Neural crest cell (in vitro differentiated cells): Measurements from ENCODE around the gene ZNF3. TPM values are rescaled to one million over a fixed set of nuclear protein-coding genes. Genes with fewer than 3 reads are reported as not detected.

Experiments
- DNase-seq: peaks from one replicate; pipeline ENCODE4 v3.0.0; 2021; ENCODE audit warnings: low read depth, mixed read lengths, low spot score
- H3K27ac Mint-ChIP-seq: one replicate; pipeline ENCODE4 v1.8.0; 2021; ENCODE audit warnings: mild to moderate bottlenecking, mixed read lengths; ENCODE audit not compliant: unreplicated experiment
- H3K27me3 Mint-ChIP-seq: 2 replicates; pipeline ENCODE4 v1.8.0; 2021; ENCODE audit warnings: low read depth, mild to moderate bottlenecking, mixed read lengths
- H3K36me3 Mint-ChIP-seq: 2 replicates; pipeline ENCODE4 v1.8.0; 2021; ENCODE audit warnings: low read depth, mild to moderate bottlenecking, mixed read lengths
- H3K4me1 Mint-ChIP-seq: 2 replicates; pipeline ENCODE4 v1.8.0; 2021; ENCODE audit warnings: mixed read lengths
- H3K4me3 Mint-ChIP-seq: one replicate; pipeline ENCODE4 v1.8.0; 2021; ENCODE audit warnings: mild to moderate bottlenecking, mixed read lengths
- H3K9me3 Mint-ChIP-seq: 2 replicates; pipeline ENCODE4 v1.8.0; 2021; ENCODE audit warnings: mixed read lengths
- CTCF ChIP-seq: fragments of 200-600 bp; sonication (generic); conservative IDR thresholded peaks from 2 replicates; pipeline ENCODE4 v1.5.0; 2021; ENCODE audit warnings: antibody characterized with exemption, mild to moderate bottlenecking
- total RNA-seq: library from RNA; stranded (reverse); gene quantifications from 2 replicates; pipeline ENCODE4 v1.2.1, GENCODE V29; 2021

The ZNF3 gene
- total RNA-seq, 1 donor from 2014 or later = 67.1 TPM

GRCh38 chr7:100099452-100099851 is 17.9 kb upstream of the ZNF3 start:
- Mint-ChIP-seq H3K27ac (peak overlapping the region; percentile 100), H3K9me3 (no peaks in the 10 kb centered on the region), H3K4me3 (peak overlapping the region; percentile 99), H3K36me3 (peaks cover 52% of the 10 kb centered on the region), H3K27me3 (peaks cover 37% of the 10 kb centered on the region), H3K4me1 (peaks cover 62% of the 10 kb centered on the region)
- no peak for TF ChIP-seq CTCF
- no peak for DNase-seq

- peaks cover 53% of the 10 kb centered on the region for H3K36me3 Mint-ChIP-seq
- DNase-seq = no peak
- H3K27ac Mint-ChIP-seq = peak overlapping the region; percentile 96
- H3K4me3 Mint-ChIP-seq = peak overlapping the region; percentile 99
- peaks cover 63% of the 10 kb centered on the region for H3K4me1 Mint-ChIP-seq
- no peaks in the 10 kb centered on the region for H3K9me3 Mint-ChIP-seq
- TF ChIP-seq CTCF = no peak
- H3K27me3 Mint-ChIP-seq = peaks cover 38% of the 10 kb centered on the region
Measured at GRCh38 chr7:100098913-100099312, 17.4 kb upstream of the ZNF3 start.

- peak overlapping the region; percentile 99 for H3K4me3 Mint-ChIP-seq
- TF ChIP-seq CTCF = no peak
- H3K27me3 Mint-ChIP-seq = peaks cover 55% of the 10 kb centered on the region
- peaks cover 79% of the 10 kb centered on the region for H3K36me3 Mint-ChIP-seq
- no peaks in the 10 kb centered on the region for H3K9me3 Mint-ChIP-seq
- DNase-seq = no peak
- no peak overlapping the region for H3K27ac Mint-ChIP-seq
- H3K4me1 Mint-ChIP-seq = peaks cover 72% of the 10 kb centered on the region
Measured at GRCh38 chr7:100095704-100096103, 14.2 kb upstream of the ZNF3 start.

- Mint-ChIP-seq H3K36me3 (peaks cover 79% of the 10 kb centered on the region), H3K27me3 (peaks cover 57% of the 10 kb centered on the region), H3K4me3 (peak overlapping the region; percentile 99), H3K4me1 (peaks cover 75% of the 10 kb centered on the region), H3K9me3 (no peaks in the 10 kb centered on the region), H3K27ac (no peak overlapping the region)
- no peak for DNase-seq
- no peak for TF ChIP-seq CTCF
Measured at GRCh38 chr7:100095289-100095688, 13.8 kb upstream of the ZNF3 start.

- DNase-seq = no peak
- peak overlapping the region; percentile 99 for H3K4me3 Mint-ChIP-seq
- H3K4me1 Mint-ChIP-seq = peaks cover 71% of the 10 kb centered on the region
- TF ChIP-seq CTCF = no peak
- peaks cover 66% of the 10 kb centered on the region for H3K36me3 Mint-ChIP-seq
- no peaks in the 10 kb centered on the region for H3K9me3 Mint-ChIP-seq
- H3K27me3 Mint-ChIP-seq = peaks cover 59% of the 10 kb centered on the region
- H3K27ac Mint-ChIP-seq = peak overlapping the region; percentile 92
Measured at GRCh38 chr7:100093925-100094486, 12.5 kb upstream of the ZNF3 start.
